ENCODE data around the gene SF3B3. TPM values are rescaled to one million over a fixed set of nuclear protein-coding genes. Genes with fewer than 3 reads are reported as not detected.

The SF3B3 gene
- 100 to 1,000 TPM; 138 to 233 (median 143) TPM for total RNA-seq

DNA sequence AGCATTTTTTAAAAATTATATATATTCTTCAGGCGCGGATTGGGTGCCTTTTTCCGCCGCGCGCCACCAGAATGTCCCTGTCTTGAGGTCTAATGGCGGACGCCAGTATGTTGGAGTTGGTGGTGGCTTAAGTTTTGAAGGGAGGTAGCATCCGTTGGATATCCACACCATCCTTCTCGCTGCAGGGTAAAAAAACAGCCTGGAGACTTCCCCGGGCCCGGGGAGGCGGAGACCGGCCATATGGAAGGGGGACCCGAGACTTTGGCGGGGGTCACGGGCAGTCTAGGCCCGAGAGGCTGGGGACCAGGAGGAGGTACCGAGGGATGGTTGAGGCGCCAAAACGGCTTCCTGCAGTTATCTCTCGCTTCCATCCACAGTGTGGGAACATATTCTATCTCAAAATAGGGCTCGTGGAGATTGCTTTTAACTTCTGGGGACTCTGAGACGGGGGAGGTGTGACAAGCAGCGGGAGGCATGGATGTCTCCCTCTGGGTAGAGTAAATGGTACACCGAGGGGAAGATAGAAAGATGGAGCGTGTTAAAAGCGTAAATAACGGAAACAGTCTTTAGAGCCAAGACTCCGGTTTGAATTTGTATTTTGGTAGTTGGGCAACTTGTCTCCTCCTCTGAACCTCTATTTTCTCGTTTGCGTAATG, at the start of gene SF3B3:
TSS of gene SF3B3 (plus strand) at position 74 of the 656 bp plus-strand sequence. CDS start 2,841 bp downstream, outside the sequence.
- TF ChIP-seq, protein P1, sequence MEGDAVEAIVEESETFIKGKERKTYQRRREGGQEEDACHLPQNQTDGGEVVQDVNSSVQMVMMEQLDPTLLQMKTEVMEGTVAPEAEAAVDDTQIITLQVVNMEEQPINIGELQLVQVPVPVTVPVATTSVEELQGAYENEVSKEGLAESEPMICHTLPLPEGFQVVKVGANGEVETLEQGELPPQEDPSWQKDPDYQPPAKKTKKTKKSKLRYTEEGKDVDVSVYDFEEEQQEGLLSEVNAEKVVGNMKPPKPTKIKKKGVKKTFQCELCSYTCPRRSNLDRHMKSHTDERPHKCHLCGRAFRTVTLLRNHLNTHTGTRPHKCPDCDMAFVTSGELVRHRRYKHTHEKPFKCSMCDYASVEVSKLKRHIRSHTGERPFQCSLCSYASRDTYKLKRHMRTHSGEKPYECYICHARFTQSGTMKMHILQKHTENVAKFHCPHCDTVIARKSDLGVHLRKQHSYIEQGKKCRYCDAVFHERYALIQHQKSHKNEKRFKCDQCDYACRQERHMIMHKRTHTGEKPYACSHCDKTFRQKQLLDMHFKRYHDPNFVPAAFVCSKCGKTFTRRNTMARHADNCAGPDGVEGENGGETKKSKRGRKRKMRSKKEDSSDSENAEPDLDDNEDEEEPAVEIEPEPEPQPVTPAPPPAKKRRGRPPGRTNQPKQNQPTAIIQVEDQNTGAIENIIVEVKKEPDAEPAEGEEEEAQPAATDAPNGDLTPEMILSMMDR (IDR thresholded peaks at IDR 0.05): no peak
- peak in 1 of 2 donors; percentile 59 for TF ChIP-seq POLR2A (IDR thresholded peaks at IDR 0.05)
- WGBS, 2 donors: 0% methylated on average over 32 of the region's 32 CpGs
- peak; percentile 64 to 92 for DNase-seq (ENCODE audit: low spot score in 2 of 2)
- peak within 1 kb of the TSS; percentile 74 for H3K4me3 ChIP-seq (ENCODE audit: low read depth, poor library complexity, severe bottlenecking)
- intact Hi-C loops (cut with DNase I; ENCODE audit: low total_unique reads): no loop called here

- intact Hi-C loops (cut with DNase I; ENCODE audit: low total_unique reads): no loop called here
Measured at GRCh38 chr16:70474320-70475053, 49.1 kb upstream of the SF3B3 start.

GRCh38 chr16:70475054-70475871, 48.4 kb upstream of the SF3B3 start:
- no peak for TF ChIP-seq POLR2A (IDR thresholded peaks at IDR 0.05)
- TF ChIP-seq, protein P1 (IDR thresholded peaks at IDR 0.05): no peak
- 66 to 70% methylated on average over 20 to 23 of the region's 24 CpGs for WGBS, 2 donors
- intact Hi-C loops (cut with DNase I; ENCODE audit: low total_unique reads): no loop called here
- no peak overlapping the region for H3K4me3 ChIP-seq (ENCODE audit: low read depth, poor library complexity, severe bottlenecking)
- DNase-seq (ENCODE audit: low spot score in 2 of 2): no peak

More at GRCh38 chr16:70474320-70475053, 49.1 kb upstream of the SF3B3 start:
- TF ChIP-seq, protein P1 (IDR thresholded peaks at IDR 0.05): no peak
- no peak for TF ChIP-seq POLR2A (IDR thresholded peaks at IDR 0.05)
- no peak overlapping the region for H3K4me3 ChIP-seq (ENCODE audit: low read depth, poor library complexity, severe bottlenecking)
- 83 to 88% methylated on average over 11 to 17 of the region's 22 CpGs for WGBS, 2 donors
- DNase-seq (ENCODE audit: low spot score in 2 of 2): no peak

GRCh38 chr16:70476272-70477020, 47.2 kb upstream of the SF3B3 start:
- intact Hi-C loops (cut with DNase I; ENCODE audit: low total_unique reads): no loop called here
- WGBS, 2 donors: 65 to 66% methylated on average over 11 to 12 of the region's 13 CpGs
- TF ChIP-seq, protein P1 (IDR thresholded peaks at IDR 0.05): no peak
- TF ChIP-seq POLR2A (IDR thresholded peaks at IDR 0.05): no peak
- no peak for DNase-seq (ENCODE audit: low spot score in 2 of 2)
- H3K4me3 ChIP-seq (ENCODE audit: low read depth, poor library complexity, severe bottlenecking): no peak overlapping the region

- no peak overlapping the region for H3K4me3 ChIP-seq (ENCODE audit: low read depth, poor library complexity, severe bottlenecking)
- DNase-seq (ENCODE audit: low spot score in 2 of 2): no peak
- 54 to 89% methylated on average over 3 to 6 of the region's 8 CpGs for WGBS, 2 donors
- TF ChIP-seq, protein P1 (IDR thresholded peaks at IDR 0.05): no peak
- TF ChIP-seq POLR2A (IDR thresholded peaks at IDR 0.05): no peak
- intact Hi-C loops (cut with DNase I; ENCODE audit: low total_unique reads): no loop called here
Measured at GRCh38 chr16:70478169-70478568, 45.4 kb upstream of the SF3B3 start.
